ENCODE data around the gene EMILIN3. TPM values are rescaled to one million over a fixed set of nuclear protein-coding genes. Genes with fewer than 3 reads are reported as not detected.

The EMILIN3 gene
- total RNA-seq, 6 experiments from 2014 or later = not detected

GRCh38 chr20:41411391-41411847 lies 44.8 kb upstream of the EMILIN3 start:
- DNase-seq = peak; percentile 70
- peak; percentile 79 for TF ChIP-seq CTCF (IDR thresholded peaks at IDR 0.05)
- Mint-ChIP-seq H3K4me3 (no peak overlapping the region), H3K27ac (peak overlapping the region; percentile 68), H3K4me1 (ENCODE audit: low read depth) (peaks cover 26% of the 10 kb centered on the region), H3K9me3 (no peaks in the 10 kb centered on the region), H3K36me3 (ENCODE audit: low read depth) (peaks cover 23% of the 10 kb centered on the region), H3K27me3 (ENCODE audit: insufficient read depth) (peaks cover 4% of the 10 kb centered on the region; the same call in 1 of the 2 replicates)

GRCh38 chr20:41408986-41409385 lies 42.4 kb upstream of the EMILIN3 start:
- no peak overlapping the region for H3K4me3 Mint-ChIP-seq
- no peak overlapping the region for H3K27ac Mint-ChIP-seq
- H3K27me3 Mint-ChIP-seq (ENCODE audit: insufficient read depth) = peaks cover 2% of the 10 kb centered on the region; the same call in 1 of the 2 replicates
- H3K36me3 Mint-ChIP-seq (ENCODE audit: low read depth) = peaks cover 6% of the 10 kb centered on the region
- no peaks in the 10 kb centered on the region for H3K9me3 Mint-ChIP-seq
- no peak for TF ChIP-seq CTCF (IDR thresholded peaks at IDR 0.05)
- no peak for DNase-seq
- H3K4me1 Mint-ChIP-seq (ENCODE audit: low read depth) = peaks cover 26% of the 10 kb centered on the region

- Mint-ChIP-seq H3K36me3 (ENCODE audit: low read depth) (peaks cover 3% of the 10 kb centered on the region), H3K27me3 (ENCODE audit: insufficient read depth) (peaks cover 2% of the 10 kb centered on the region; the same call in 1 of the 2 replicates)
Observed at GRCh38 chr20:41408156-41408794, 41.7 kb upstream of the EMILIN3 start.

GRCh38 chr20:41407607-41408006 lies 41.0 kb upstream of the EMILIN3 start:
- Mint-ChIP-seq H3K4me3 (no peak overlapping the region), H3K27ac (no peak overlapping the region), H3K4me1 (ENCODE audit: low read depth) (peaks cover 24% of the 10 kb centered on the region), H3K27me3 (ENCODE audit: insufficient read depth) (peaks cover 2% of the 10 kb centered on the region; the same call in 1 of the 2 replicates), H3K36me3 (ENCODE audit: low read depth) (peaks cover 5% of the 10 kb centered on the region), H3K9me3 (no peaks in the 10 kb centered on the region)
- TF ChIP-seq CTCF (IDR thresholded peaks at IDR 0.05) = no peak
- no peak for DNase-seq

More at GRCh38 chr20:41408156-41408794, 41.7 kb upstream of the EMILIN3 start:
- H3K9me3 Mint-ChIP-seq = no peaks in the 10 kb centered on the region
- no peak overlapping the region for H3K27ac Mint-ChIP-seq
- TF ChIP-seq CTCF (IDR thresholded peaks at IDR 0.05) = no peak
- H3K4me1 Mint-ChIP-seq (ENCODE audit: low read depth) = peaks cover 26% of the 10 kb centered on the region
- H3K4me3 Mint-ChIP-seq = no peak overlapping the region
- DNase-seq = no peak

- DNase-seq = no peak
- TF ChIP-seq CTCF (IDR thresholded peaks at IDR 0.05) = no peak
- H3K27ac Mint-ChIP-seq = no peak overlapping the region
- H3K4me3 Mint-ChIP-seq = no peak overlapping the region
- peaks cover 5% of the 10 kb centered on the region; the same call in 1 of the 2 replicates for H3K36me3 Mint-ChIP-seq (ENCODE audit: low read depth)
- no peaks in the 10 kb centered on the region for H3K9me3 Mint-ChIP-seq
- H3K27me3 Mint-ChIP-seq (ENCODE audit: insufficient read depth) = peaks cover 2% of the 10 kb centered on the region; the same call in 1 of the 2 replicates
- peaks cover 17% of the 10 kb centered on the region for H3K4me1 Mint-ChIP-seq (ENCODE audit: low read depth)
Observed at GRCh38 chr20:41406896-41407444, 40.4 kb upstream of the EMILIN3 start.

Measured in HFFc6 (cell line).